PFSK-1 (cell line): ENCODE data around the gene RPL36AL.

Source experiments
- FOXP2 ChIP-seq: optimal IDR thresholded peaks from 2 replicates; pipeline ENCODE3; 2011; ENCODE audit warnings: borderline replicate concordance, control low read depth, inconsistent platforms; ENCODE audit not compliant: insufficient read depth; ENCODE audit errors: extremely low read length, extremely low read depth
- POLR2AphosphoS5 ChIP-seq: IDR thresholded peaks from 2 replicates; pipeline ENCODE4 v1.6.1; 2012; ENCODE audit warnings: low read depth, mild to moderate bottlenecking, control low read depth, low read length, moderate library complexity
- REST ChIP-seq, 2 experiments: IDR thresholded peaks; 2 replicates each; pipeline versions ENCODE4 v1.6.1 to v1.8.0; 2011 to 2012; ENCODE audit warnings: low read depth in 2 of 2, low read length in 2 of 2, control low read depth in 1 of 2, inconsistent platforms in 1 of 2, mild to moderate bottlenecking in 1 of 2, moderate library complexity in 1 of 2; ENCODE audit not compliant: insufficient read depth in 1 of 2
- SIN3A ChIP-seq: IDR thresholded peaks from 2 replicates; pipeline ENCODE4 v1.6.1; 2012; ENCODE audit warnings: mild to moderate bottlenecking, low read length, moderate library complexity, borderline replicate concordance; ENCODE audit not compliant: insufficient read depth
- TAF1 ChIP-seq: IDR thresholded peaks from 2 replicates; pipeline ENCODE4 v1.6.1; 2012; ENCODE audit warnings: low read length, control low read depth, borderline replicate concordance; ENCODE audit not compliant: insufficient read depth

RPL36AL gene

GRCh38 chr14:49612671-49613070 lies 7.8 kb downstream of the RPL36AL start:
- TF ChIP-seq TAF1 (no peak), FOXP2 (no peak), REST (IDR thresholded peaks at IDR 0.05; ENCODE audit: insufficient read depth in 1 of 2, low read depth in 2 of 2, low read length in 2 of 2) (no peak), POLR2AphosphoS5 (no peak), SIN3A (no peak)

GRCh38 chr14:49612251-49612650 lies 8.2 kb downstream of the RPL36AL start:
- TF ChIP-seq TAF1, result no peak

GRCh38 chr14:49607583-49607982 lies 12.8 kb downstream of the RPL36AL start:
- TF ChIP-seq FOXP2, result no peak
- no peak for TF ChIP-seq REST (IDR thresholded peaks at IDR 0.05; ENCODE audit: insufficient read depth in 1 of 2, low read depth in 2 of 2, low read length in 2 of 2)
- TF ChIP-seq TAF1, result no peak

GRCh38 chr14:49598485-49599300 lies 21.7 kb downstream of the RPL36AL start, which contains the start of gene LRR1:
Gene LRR1, plus strand, starts transcription at chr14:49598940. Its CDS starts 81 bp downstream, at chr14:49599021.
- 0 out of 2 replicates have a peak, but pooled peaks have one; percentile 26 for TF ChIP-seq SIN3A
- TF ChIP-seq TAF1, result peak; percentile 84; the same call in 1 of the 2 replicates
- TF ChIP-seq REST (IDR thresholded peaks at IDR 0.05; ENCODE audit: insufficient read depth in 1 of 2, low read depth in 2 of 2, low read length in 2 of 2), result 0 out of 4 replicates have a peak, but pooled peaks of 1 of the 2 experiments have one; percentile 25
- TF ChIP-seq FOXP2, result peak; percentile 56
- TF ChIP-seq POLR2AphosphoS5, result peak; percentile 87

DNA sequence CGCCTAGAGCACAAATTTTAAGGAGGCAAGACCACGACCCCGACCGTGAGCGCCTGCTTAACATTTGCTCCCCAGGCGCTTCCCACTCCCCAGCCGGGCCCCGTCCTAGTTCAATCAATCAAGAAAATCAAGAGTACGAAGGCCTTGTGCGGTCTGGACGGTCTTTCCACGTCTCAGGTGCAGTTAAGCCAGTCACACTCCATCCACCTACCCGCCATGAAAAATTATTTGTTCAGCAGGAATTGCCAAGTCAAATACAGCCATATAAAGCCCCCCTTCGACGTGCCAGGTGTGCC lies 22.3 kb downstream of the RPL36AL start:
- TF ChIP-seq SIN3A, result no peak

- TF ChIP-seq REST (IDR thresholded peaks at IDR 0.05; ENCODE audit: insufficient read depth in 1 of 2, low read depth in 2 of 2, low read length in 2 of 2) (no peak), FOXP2 (no peak), POLR2AphosphoS5 (no peak)
Observed at GRCh38 chr14:49594347-49595091, 25.9 kb downstream of the RPL36AL start.
